Panc1 (cell line): ENCODE measurements around the gene TNP1. TPM values are rescaled to one million over a fixed set of nuclear protein-coding genes. Genes with fewer than 3 reads are reported as not detected.

Source experiments
- ATAC-seq: fragments of 200-7000 bp; cut with Tn5 transposase; 2 replicates; pipeline ENCODE4 v1.9.1; 2020; ENCODE audit warnings: mild to moderate bottlenecking, moderate library complexity
- BruUV-seq: library from RNA; stranded (reverse); fragments of 400-500 nt; replicated peaks from 2 replicates; lab custom pipeline; 2021; lab: Mats Ljungman, UMichigan
- CTCF ChIA-PET: fragments of 300-600 bp; sonication (Branson Sonifier 250); formaldehyde crosslinking; loops from one replicate; lab custom pipeline; 2022; ENCODE audit warnings: antibody characterized with exemption; lab: Charles Lee
- POLR2A ChIA-PET: fragments of 300-600 bp; sonication (Branson Sonifier 250); formaldehyde crosslinking; loops from one replicate; lab custom pipeline; 2022; ENCODE audit warnings: antibody characterized with exemption; lab: Charles Lee
- DNase-seq: peaks from one replicate; pipeline ENCODE4 v3.0.0-alpha.2; 2010; ENCODE audit warnings: low read depth, low spot score
- H3K27ac ChIP-seq: 2 replicates; pipeline ENCODE4 v1.5.1; 2011; ENCODE audit warnings: mild to moderate bottlenecking, low read length, inconsistent platforms
- H3K27me3 ChIP-seq: fragments of 200-500 bp; sonication (Bioruptor generic); 2 replicates; pipeline ENCODE4 v1.6.0; 2014; ENCODE audit warnings: low read length, inconsistent platforms; ENCODE audit not compliant: control insufficient read depth, insufficient read depth
- H3K36me3 ChIP-seq: fragments of 200-500 bp; sonication (Bioruptor generic); 2 replicates; pipeline ENCODE4 v1.5.1; 2014; ENCODE audit warnings: inconsistent platforms, mild to moderate bottlenecking, low read length, moderate library complexity; ENCODE audit not compliant: control insufficient read depth, insufficient read depth
- H3K4me1 ChIP-seq: 2 replicates; pipeline ENCODE4 v1.5.1; 2011; ENCODE audit warnings: inconsistent platforms, mild to moderate bottlenecking, low read length, moderate library complexity; ENCODE audit not compliant: control insufficient read depth, insufficient read depth
- H3K4me3 ChIP-seq, 2 experiments: 2 replicates each; pipeline ENCODE4 v1.5.1; 2011 to 2012; ENCODE audit warnings: low read depth in 2 of 2, low read length in 2 of 2, mild to moderate bottlenecking in 2 of 2, inconsistent platforms in 1 of 2, moderate library complexity in 1 of 2
- H3K9me3 ChIP-seq: fragments of 200-500 bp; sonication (Bioruptor generic); 2 replicates; pipeline ENCODE4 v1.5.1; 2014; ENCODE audit warnings: low read depth, mild to moderate bottlenecking, inconsistent platforms, low read length, moderate library complexity; ENCODE audit not compliant: control insufficient read depth, insufficient read depth
- POLR2AphosphoS5 ChIP-seq: IDR thresholded peaks from 2 replicates; pipeline ENCODE4 v1.6.1; 2012; ENCODE audit warnings: mild to moderate bottlenecking, low read depth, low read length, moderate library complexity
- SIN3A ChIP-seq: IDR thresholded peaks from 2 replicates; pipeline ENCODE4 v1.6.1; 2012; ENCODE audit warnings: low read depth, mild to moderate bottlenecking, low read length, moderate library complexity, borderline replicate concordance; ENCODE audit not compliant: insufficient read depth
- TCF7L2 ChIP-seq: IDR thresholded peaks from 2 replicates; pipeline ENCODE4 v1.6.1; 2011; ENCODE audit warnings: mild to moderate bottlenecking, low read depth, low read length, inconsistent platforms
- in situ Hi-C: cut with HindIII; loops from 2 replicates; pipeline ENCODE4 v1.10.0; 2016; ENCODE audit warnings: low sequenced_read_pairs, low pct_unique_long_range_greater_than_20kb
- intact Hi-C: fragments of 100-400 bp; cut with micrococcal nuclease; formaldehyde crosslinking; loops from one replicate; pipeline ENCODE4 v1.10.0; 2022; ENCODE audit not compliant: unreplicated experiment
- total RNA-seq: library from RNA; stranded (reverse); gene quantifications from one replicate; pipeline ENCODE4 v1.2.1, GENCODE V29; 2021; ENCODE audit not compliant: unreplicated experiment
- TF ChIP-seq, protein P1 (sequence below), 2 experiments: IDR thresholded peaks; 2 replicates each; pipeline ENCODE4 v1.6.1; 2011 to 2012; ENCODE audit warnings: low read depth in 2 of 2, control low read depth in 1 of 2, low read length in 1 of 2, mild to moderate bottlenecking in 1 of 2, moderate library complexity in 1 of 2; ENCODE audit not compliant: insufficient read depth in 1 of 2
- TF ChIP-seq, protein P2 (sequence below): fragments of 450-650 bp; IDR thresholded peaks from 2 replicates; pipeline ENCODE4 v1.5.1; 2017; ENCODE audit warnings: mild to moderate bottlenecking

TNP1 gene
- total RNA-seq, 1 experiment from 2014 or later, result not detected

DNA sequence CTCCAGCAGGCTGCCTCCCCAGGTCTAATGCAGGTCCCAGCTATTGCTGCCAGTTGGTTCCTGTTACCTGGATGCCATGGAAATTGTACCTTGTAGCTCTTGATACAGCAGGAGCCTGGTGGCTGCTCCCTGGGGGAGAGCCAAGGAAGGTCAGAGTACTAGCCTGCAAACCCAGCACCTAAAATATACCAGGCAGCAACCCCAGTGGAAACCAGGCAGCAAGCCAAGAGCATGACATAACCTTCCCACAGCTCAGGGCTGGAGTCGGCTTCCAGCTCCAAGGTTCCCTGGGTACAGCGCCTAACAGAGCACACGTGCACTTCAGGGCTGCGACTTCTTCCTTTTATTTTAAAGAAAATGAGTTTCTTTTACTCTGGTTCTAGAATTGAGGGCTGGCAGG, 30.3 kb downstream of the TNP1 start:
- H3K27ac ChIP-seq, result no peak overlapping the region
- no peaks in the 10 kb centered on the region for H3K9me3 ChIP-seq
- intact Hi-C loops, result no loop called here
- no peak for DNase-seq
- in situ Hi-C loops, result no loop called here
- H3K36me3 ChIP-seq, result no peaks in the 10 kb centered on the region
- no TSS peak for BruUV-seq
- TF ChIP-seq POLR2AphosphoS5 (no peak), SIN3A (no peak), TCF7L2 (no peak)
- TF ChIP-seq, protein P1, sequence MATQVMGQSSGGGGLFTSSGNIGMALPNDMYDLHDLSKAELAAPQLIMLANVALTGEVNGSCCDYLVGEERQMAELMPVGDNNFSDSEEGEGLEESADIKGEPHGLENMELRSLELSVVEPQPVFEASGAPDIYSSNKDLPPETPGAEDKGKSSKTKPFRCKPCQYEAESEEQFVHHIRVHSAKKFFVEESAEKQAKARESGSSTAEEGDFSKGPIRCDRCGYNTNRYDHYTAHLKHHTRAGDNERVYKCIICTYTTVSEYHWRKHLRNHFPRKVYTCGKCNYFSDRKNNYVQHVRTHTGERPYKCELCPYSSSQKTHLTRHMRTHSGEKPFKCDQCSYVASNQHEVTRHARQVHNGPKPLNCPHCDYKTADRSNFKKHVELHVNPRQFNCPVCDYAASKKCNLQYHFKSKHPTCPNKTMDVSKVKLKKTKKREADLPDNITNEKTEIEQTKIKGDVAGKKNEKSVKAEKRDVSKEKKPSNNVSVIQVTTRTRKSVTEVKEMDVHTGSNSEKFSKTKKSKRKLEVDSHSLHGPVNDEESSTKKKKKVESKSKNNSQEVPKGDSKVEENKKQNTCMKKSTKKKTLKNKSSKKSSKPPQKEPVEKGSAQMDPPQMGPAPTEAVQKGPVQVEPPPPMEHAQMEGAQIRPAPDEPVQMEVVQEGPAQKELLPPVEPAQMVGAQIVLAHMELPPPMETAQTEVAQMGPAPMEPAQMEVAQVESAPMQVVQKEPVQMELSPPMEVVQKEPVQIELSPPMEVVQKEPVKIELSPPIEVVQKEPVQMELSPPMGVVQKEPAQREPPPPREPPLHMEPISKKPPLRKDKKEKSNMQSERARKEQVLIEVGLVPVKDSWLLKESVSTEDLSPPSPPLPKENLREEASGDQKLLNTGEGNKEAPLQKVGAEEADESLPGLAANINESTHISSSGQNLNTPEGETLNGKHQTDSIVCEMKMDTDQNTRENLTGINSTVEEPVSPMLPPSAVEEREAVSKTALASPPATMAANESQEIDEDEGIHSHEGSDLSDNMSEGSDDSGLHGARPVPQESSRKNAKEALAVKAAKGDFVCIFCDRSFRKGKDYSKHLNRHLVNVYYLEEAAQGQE (IDR thresholded peaks at IDR 0.05; ENCODE audit: insufficient read depth in 1 of 2, low read depth in 2 of 2, low read length in 1 of 2), result no peak
- TF ChIP-seq, protein P2, sequence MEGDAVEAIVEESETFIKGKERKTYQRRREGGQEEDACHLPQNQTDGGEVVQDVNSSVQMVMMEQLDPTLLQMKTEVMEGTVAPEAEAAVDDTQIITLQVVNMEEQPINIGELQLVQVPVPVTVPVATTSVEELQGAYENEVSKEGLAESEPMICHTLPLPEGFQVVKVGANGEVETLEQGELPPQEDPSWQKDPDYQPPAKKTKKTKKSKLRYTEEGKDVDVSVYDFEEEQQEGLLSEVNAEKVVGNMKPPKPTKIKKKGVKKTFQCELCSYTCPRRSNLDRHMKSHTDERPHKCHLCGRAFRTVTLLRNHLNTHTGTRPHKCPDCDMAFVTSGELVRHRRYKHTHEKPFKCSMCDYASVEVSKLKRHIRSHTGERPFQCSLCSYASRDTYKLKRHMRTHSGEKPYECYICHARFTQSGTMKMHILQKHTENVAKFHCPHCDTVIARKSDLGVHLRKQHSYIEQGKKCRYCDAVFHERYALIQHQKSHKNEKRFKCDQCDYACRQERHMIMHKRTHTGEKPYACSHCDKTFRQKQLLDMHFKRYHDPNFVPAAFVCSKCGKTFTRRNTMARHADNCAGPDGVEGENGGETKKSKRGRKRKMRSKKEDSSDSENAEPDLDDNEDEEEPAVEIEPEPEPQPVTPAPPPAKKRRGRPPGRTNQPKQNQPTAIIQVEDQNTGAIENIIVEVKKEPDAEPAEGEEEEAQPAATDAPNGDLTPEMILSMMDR, result no peak
- ChIA-PET CTCF (no interaction called here), POLR2A (no interaction called here)
- no peak overlapping the region for H3K4me3 ChIP-seq
- H3K27me3 ChIP-seq, result no peaks in the 10 kb centered on the region; the same call in 1 of the 2 replicates
- no peaks in the 10 kb centered on the region for H3K4me1 ChIP-seq
- no peak for ATAC-seq

DNA sequence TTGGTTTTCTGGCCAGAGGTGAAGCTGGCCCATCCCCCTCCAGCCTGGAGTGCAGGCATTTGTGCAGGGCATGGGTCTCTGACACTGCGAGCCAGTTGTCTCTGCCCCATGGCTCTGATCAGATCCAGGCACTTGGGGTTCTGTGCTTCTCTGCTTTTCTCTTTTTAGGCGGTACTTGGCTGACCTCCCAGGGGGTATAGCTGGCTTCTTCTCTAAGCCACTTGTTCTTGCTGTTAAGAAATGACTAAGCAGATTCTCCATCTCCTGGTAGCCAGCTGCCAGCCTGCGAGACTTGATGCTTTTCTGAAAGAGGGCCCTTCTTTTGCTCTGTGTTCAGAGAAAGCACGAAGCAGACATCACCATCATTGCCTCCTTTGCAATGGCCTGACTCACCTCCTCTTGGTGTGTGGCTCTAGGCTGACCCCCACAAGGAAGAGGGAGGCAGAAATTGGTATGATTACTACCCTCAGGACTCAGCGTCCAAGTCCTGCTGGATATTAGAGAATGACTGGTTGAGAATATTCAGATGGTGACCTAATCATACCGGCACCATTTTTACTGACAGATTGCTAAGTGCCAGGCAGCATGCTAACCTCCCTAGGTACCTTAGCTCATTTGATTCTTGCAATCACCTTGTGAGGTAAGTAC, 32.7 kb downstream of the TNP1 start:
- CTCF ChIA-PET, result no interaction called here
- no peaks in the 10 kb centered on the region for H3K4me1 ChIP-seq
- TF ChIP-seq SIN3A, result no peak
- no peak for TF ChIP-seq POLR2AphosphoS5
- TF ChIP-seq, protein P2, result no peak
- TF ChIP-seq, protein P1 (IDR thresholded peaks at IDR 0.05; ENCODE audit: insufficient read depth in 1 of 2, low read depth in 2 of 2, low read length in 1 of 2), result no peak
- no peak for TF ChIP-seq TCF7L2
- in situ Hi-C loops (no loop called here), intact Hi-C loops (no loop called here)
- no peak for DNase-seq
- no peak for ATAC-seq
- H3K27me3 ChIP-seq, result no peaks in the 10 kb centered on the region; the same call in 1 of the 2 replicates
- H3K9me3 ChIP-seq, result no peaks in the 10 kb centered on the region
- no peak overlapping the region for H3K27ac ChIP-seq
- BruUV-seq, result no TSS peak
- H3K36me3 ChIP-seq, result no peaks in the 10 kb centered on the region
- POLR2A ChIA-PET, result no interaction called here
- H3K4me3 ChIP-seq, result no peak overlapping the region
